Hepatocyte (in vitro differentiated cells): ENCODE results near the gene DDX19B. TPM values are rescaled to one million over a fixed set of nuclear protein-coding genes. Genes with fewer than 3 reads are reported as not detected.
A peak's percentile ranks its signal among the peaks of the same experiment; 100 is the strongest.

Experiments
- DNase-seq: peaks from one replicate; pipeline ENCODE4 v3.0.0-alpha.2; 2016; ENCODE audit warnings: low spot score
- H2AFZ ChIP-seq: fragments of 200-600 bp; sonication (generic); 2 replicates; pipeline ENCODE4 v1.6.0; 2016; ENCODE audit warnings: antibody characterized with exemption, mild to moderate bottlenecking
- H3K27ac ChIP-seq: fragments of 200-600 bp; sonication (generic); 2 replicates; pipeline ENCODE4 v1.5.1; 2016; ENCODE audit warnings: mild to moderate bottlenecking
- H3K27me3 ChIP-seq: fragments of 200-600 bp; sonication (generic); 2 replicates; pipeline ENCODE4 v1.6.1; 2016
- H3K36me3 ChIP-seq: fragments of 200-600 bp; sonication (generic); replicated peaks from 2 replicates; pipeline ENCODE4 v1.5.1; 2016; ENCODE audit warnings: low read depth; ENCODE audit not compliant: insufficient read depth
- H3K4me1 ChIP-seq: fragments of 200-600 bp; sonication (generic); 2 replicates; pipeline ENCODE4 v1.5.1; 2016; ENCODE audit warnings: mild to moderate bottlenecking, moderate library complexity; ENCODE audit not compliant: insufficient read depth
- H3K4me2 ChIP-seq: fragments of 200-600 bp; sonication (generic); 2 replicates; pipeline ENCODE4 v1.6.0; 2016
- H3K4me3 ChIP-seq: fragments of 200-600 bp; sonication (generic); 2 replicates; pipeline ENCODE4 v1.5.1; 2016; ENCODE audit warnings: mild to moderate bottlenecking
- H3K79me2 ChIP-seq: fragments of 200-600 bp; sonication (generic); 2 replicates; pipeline ENCODE4 v1.6.0; 2017; ENCODE audit warnings: mild to moderate bottlenecking
- H3K9me2 ChIP-seq: fragments of 200-600 bp; sonication (generic); replicated peaks from 2 replicates; pipeline ENCODE4 v1.6.0; 2017; ENCODE audit warnings: mild to moderate bottlenecking; ENCODE audit not compliant: insufficient read depth
- H3K9me3 ChIP-seq: fragments of 200-600 bp; sonication (generic); 2 replicates; pipeline ENCODE4 v1.5.1; 2016; ENCODE audit warnings: low read depth, mild to moderate bottlenecking
- H4K20me1 ChIP-seq: fragments of 200-600 bp; sonication (generic); 2 replicates; pipeline ENCODE4 v1.6.0; 2016; ENCODE audit warnings: mild to moderate bottlenecking; ENCODE audit not compliant: insufficient read depth, poor library complexity, severe bottlenecking
- CTCF ChIP-seq: fragments of 200-600 bp; sonication (generic); IDR thresholded peaks from 2 replicates; pipeline ENCODE4 v1.5.1; 2016; ENCODE audit warnings: antibody characterized with exemption, mild to moderate bottlenecking; ENCODE audit not compliant: poor library complexity
- EZH2 ChIP-seq: fragments of 200-600 bp; sonication (generic); IDR thresholded peaks from 2 replicates; pipeline ENCODE4 v1.6.1; 2016; ENCODE audit warnings: antibody characterized with exemption, mild to moderate bottlenecking, borderline replicate concordance
- EZH2phosphoT487 ChIP-seq: fragments of 200-600 bp; sonication (generic); IDR thresholded peaks from one replicate; pipeline ENCODE4 v1.6.1; 2018; ENCODE audit warnings: antibody characterized with exemption, mild to moderate bottlenecking, low read depth, moderate library complexity; ENCODE audit not compliant: unreplicated experiment, severe bottlenecking
- WGBS: methylation state at CpG from one replicate; pipeline ENCODE4 v1.1.6; 2016; ENCODE audit warnings: low lambda C conversion rate; ENCODE audit errors: missing lambda C conversion rate; 5-methylcytosine and 5-hydroxymethylcytosine counted together
- polyA plus RNA-seq: library from polyadenylated mRNA; unstranded; fragments of >200 nt; fragmentation: Nextera tagmentation; extraction: Ambion mirVana; gene quantifications from 2 replicates; pipeline ENCODE4 v1.2.1, GENCODE V29; 2016
- total RNA-seq: library from RNA; depleted of rRNA; stranded (reverse); fragments of >200 nt; gene quantifications from 2 replicates; pipeline ENCODE4 v1.2.3, GENCODE V29; 2014

DDX19B gene
- total and polyA plus RNA-seq, 2 experiments from 2014 or later = 26.6 to 38.7 TPM

GRCh38 chr16:70251629-70252354 is 47.2 kb upstream of the DDX19B start, which contains the start of gene EXOSC6:
EXOSC6 (minus strand) TSS chr16:70251940; CDS start chr16:70251900, 40 bp downstream.
- TF ChIP-seq CTCF (peak; percentile 85), EZH2 (no peak), EZH2phosphoT487 (no peak)
- peak within 1 kb of the TSS; percentile 79 for H2AFZ ChIP-seq
- peak; percentile 96 for DNase-seq
- H3K9me2 ChIP-seq = no peaks in the 10 kb centered on the region
- H3K36me3 ChIP-seq = no peaks in the 10 kb centered on the region
- no peaks in the 10 kb centered on the region for H3K9me3 ChIP-seq
- peaks cover 15% of the 10 kb centered on the region for H3K4me1 ChIP-seq
- H3K27ac ChIP-seq = peak within 1 kb of the TSS; percentile 96
- H4K20me1 ChIP-seq = peaks cover 30% of the 10 kb centered on the region
- H3K79me2 ChIP-seq = peaks cover 39% of the 10 kb centered on the region
- peak within 1 kb of the TSS; percentile 97 for H3K4me2 ChIP-seq
- H3K4me3 ChIP-seq = peak within 1 kb of the TSS; percentile 90
- H3K27me3 ChIP-seq = no peaks in the 10 kb centered on the region
- 4% methylated on average over 65 of the region's 65 CpGs for WGBS

GRCh38 chr16:70252355-70252988 is 46.5 kb upstream of the DDX19B start:
- TF ChIP-seq CTCF = peak; percentile 35
- TF ChIP-seq EZH2 = no peak
- H3K36me3 ChIP-seq = no peaks in the 10 kb centered on the region

GRCh38 chr16:70253291-70254106 is 45.5 kb upstream of the DDX19B start:
- Histone ChIP-seq H2AFZ (no peak overlapping the region), H3K4me3 (no peak overlapping the region), H3K36me3 (no peaks in the 10 kb centered on the region), H3K79me2 (peaks cover 23% of the 10 kb centered on the region), H3K27me3 (no peaks in the 10 kb centered on the region), H3K4me2 (no peak overlapping the region), H4K20me1 (peaks cover 27% of the 10 kb centered on the region), H3K9me2 (no peaks in the 10 kb centered on the region), H3K27ac (no peak overlapping the region), H3K4me1 (peaks cover 15% of the 10 kb centered on the region), H3K9me3 (no peaks in the 10 kb centered on the region)
- peak; percentile 56 for DNase-seq
- peak; percentile 33 for TF ChIP-seq CTCF
- TF ChIP-seq EZH2 = no peak
- WGBS = 89% methylated on average over 16 of the region's 16 CpGs

More at GRCh38 chr16:70252355-70252988, 46.5 kb upstream of the DDX19B start:
- Histone ChIP-seq H3K27ac (no peak overlapping the region), H3K9me3 (no peaks in the 10 kb centered on the region), H3K4me2 (no peak overlapping the region), H3K4me1 (peaks cover 15% of the 10 kb centered on the region), H3K27me3 (no peaks in the 10 kb centered on the region), H3K79me2 (peaks cover 32% of the 10 kb centered on the region), H3K4me3 (no peak overlapping the region), H4K20me1 (peaks cover 30% of the 10 kb centered on the region), H3K9me2 (no peaks in the 10 kb centered on the region), H2AFZ (no peak overlapping the region)
- DNase-seq = no peak
- WGBS = 87% methylated on average over 21 of the region's 21 CpGs
